ENCODE measurements around the gene SETD9. TPM values are rescaled to one million over a fixed set of nuclear protein-coding genes. Genes with fewer than 3 reads are reported as not detected.

SETD9 gene, protein sequence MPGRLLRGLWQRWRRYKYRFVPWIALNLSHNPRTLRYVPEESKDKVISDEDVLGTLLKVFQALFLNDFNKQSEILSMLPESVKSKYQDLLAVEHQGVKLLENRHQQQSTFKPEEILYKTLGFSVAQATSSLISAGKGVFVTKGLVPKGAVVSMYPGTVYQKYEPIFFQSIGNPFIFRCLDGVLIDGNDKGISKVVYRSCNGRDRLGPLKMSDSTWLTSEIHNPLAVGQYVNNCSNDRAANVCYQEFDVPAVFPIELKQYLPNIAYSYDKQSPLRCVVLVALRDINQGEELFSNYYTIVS
- 7.8 and 16.1 TPM in 2 replicates for total RNA-seq

DNA sequence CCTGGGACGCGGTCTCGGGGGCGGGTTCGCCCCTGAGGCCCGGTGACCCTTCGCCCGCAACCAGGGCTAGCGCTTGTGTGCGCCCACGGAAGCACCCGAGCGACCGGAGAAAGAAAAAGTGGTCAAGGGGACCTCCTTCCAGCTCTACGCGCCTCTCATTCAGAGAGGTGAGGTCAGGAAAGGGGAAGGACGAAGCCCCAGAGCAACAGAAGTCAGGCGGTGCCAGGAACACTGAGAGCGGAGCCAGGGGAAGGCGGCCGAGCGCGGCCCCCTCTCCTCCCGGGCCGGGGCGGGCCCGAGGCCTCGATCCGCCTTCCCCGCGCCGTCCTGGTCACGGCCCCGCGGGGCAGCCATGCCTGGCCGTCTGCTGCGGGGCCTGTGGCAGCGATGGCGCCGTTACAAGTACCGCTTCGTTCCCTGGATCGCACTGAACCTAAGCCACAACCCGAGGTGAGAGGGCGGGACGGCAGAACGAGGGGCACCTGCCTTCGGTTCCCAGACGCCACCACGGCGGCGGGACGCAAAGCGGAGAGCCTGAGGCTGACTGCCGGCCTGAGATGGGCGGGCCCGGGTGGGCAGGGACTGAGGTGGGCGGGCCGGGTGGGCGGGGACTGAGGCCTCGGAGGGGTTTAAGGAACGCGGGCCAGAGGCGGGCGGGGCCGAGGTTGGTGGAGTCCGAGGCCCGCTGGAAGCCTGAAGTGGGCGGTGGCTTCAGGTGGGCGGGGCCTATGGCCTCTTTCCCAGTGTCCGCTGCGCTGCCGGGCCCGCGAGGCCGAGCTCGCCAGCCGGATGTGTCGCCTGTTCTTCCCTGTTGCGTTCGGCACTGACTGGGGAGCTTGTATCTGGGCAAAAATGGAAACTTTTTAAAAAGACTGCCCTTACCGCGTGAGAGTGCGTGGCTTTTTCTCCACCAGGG is at the start of gene SETD9:
TSS of gene SETD9 (plus strand) at position 303 of the 916 bp plus-strand sequence. CDS start at position 353, 50 bp downstream.

DNA sequence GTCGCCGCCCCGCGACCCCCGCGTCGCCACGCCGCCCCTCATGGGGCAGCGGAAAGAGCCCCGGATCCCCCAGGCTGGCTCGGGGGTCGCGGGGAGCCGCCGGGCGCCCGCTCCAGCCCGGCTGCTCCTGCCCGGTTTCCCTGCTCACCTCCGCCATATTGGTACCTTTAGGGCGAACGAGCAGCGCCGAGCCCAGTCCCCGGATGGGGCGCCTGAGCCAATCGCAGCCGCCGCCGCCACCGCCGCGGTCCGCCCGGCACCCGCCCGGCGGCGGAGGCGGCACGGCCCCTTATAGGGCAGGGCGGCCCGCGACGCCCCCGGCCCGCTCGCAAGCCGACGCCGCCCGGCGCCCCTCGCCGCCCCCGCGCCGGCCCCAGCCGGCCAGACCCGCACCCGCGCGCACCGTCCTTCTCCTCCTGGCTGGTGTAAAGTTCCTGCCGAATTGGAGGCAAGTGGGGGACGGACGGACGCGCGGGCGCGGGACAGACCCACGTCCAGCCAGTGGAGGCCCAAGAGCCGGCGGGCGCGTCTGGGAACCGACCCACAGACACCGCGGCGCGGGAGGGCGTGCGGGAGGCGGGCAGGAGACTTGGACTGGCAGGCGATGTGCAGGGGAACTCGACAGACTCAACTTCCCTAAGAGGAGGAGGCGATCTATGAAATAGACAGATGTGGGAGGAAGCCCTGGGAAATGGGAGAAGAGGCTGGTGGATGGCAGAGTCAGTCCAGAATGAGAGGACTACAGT is 42.7 kb downstream of the SETD9 start, which contains the start of gene MIER3:
TSS of gene MIER3 (minus strand) at position 178 of the 746 bp plus-strand sequence. CDS start at position 157, 21 bp downstream.

Other genes starting within 250 kb of the SETD9 start
- 49.5 and 65.2 TPM in 2 replicates for gene MAP3K1, start 94.0 kb upstream of the SETD9 start, total RNA-seq
- 13.7 and 20.7 TPM in 2 replicates for gene MIER3, start 42.5 kb downstream of the SETD9 start, total RNA-seq

Measured in placental epithelial cell (primary cell).